Mesenchymal stem cell (in vitro differentiated cells and primary cell): ENCODE results near the gene LBP.

Experiments
- DNase-seq: peaks from one replicate; pipeline ENCODE4 v3.0.0-alpha.2; 2013
- H2AFZ ChIP-seq: one replicate; pipeline ENCODE4 v1.6.1; 2013; ENCODE audit warnings: low read depth, mild to moderate bottlenecking, control low read depth, inconsistent platforms, low read length, moderate library complexity
- H2AK5ac ChIP-seq: 2 replicates; pipeline ENCODE4 v1.6.1; 2013; ENCODE audit warnings: low read length, moderate library complexity, mild to moderate bottlenecking, inconsistent platforms; ENCODE audit not compliant: severe bottlenecking
- H2BK120ac ChIP-seq: one replicate; pipeline ENCODE4 v1.6.1; 2013; ENCODE audit warnings: low read depth, mild to moderate bottlenecking, inconsistent platforms, low read length, moderate library complexity
- H2BK12ac ChIP-seq, 2 experiments: one replicate each; pipeline ENCODE4 v1.6.1; 2013; ENCODE audit warnings: inconsistent platforms in 2 of 2, low read length in 2 of 2, mild to moderate bottlenecking in 2 of 2, moderate library complexity in 2 of 2, control low read depth in 1 of 2
- H2BK15ac ChIP-seq: one replicate; pipeline ENCODE4 v1.6.1; 2013; ENCODE audit warnings: mild to moderate bottlenecking, low read depth, inconsistent platforms; ENCODE audit not compliant: poor library complexity, severe bottlenecking
- H2BK5ac ChIP-seq: 2 replicates; pipeline ENCODE4 v1.6.1; 2013; ENCODE audit warnings: low read depth, mild to moderate bottlenecking, low read length, control low read depth, inconsistent platforms; ENCODE audit not compliant: poor library complexity, severe bottlenecking
- H3K14ac ChIP-seq, 2 experiments: one replicate each; pipeline ENCODE4 v1.6.1; 2013; ENCODE audit warnings: inconsistent platforms in 2 of 2, low read length in 2 of 2, control low read depth in 1 of 2, mild to moderate bottlenecking in 1 of 2, moderate library complexity in 1 of 2
- H3K18ac ChIP-seq, 2 experiments: one replicate each; pipeline ENCODE4 v1.6.1; 2013; ENCODE audit warnings: inconsistent platforms in 2 of 2, low read length in 2 of 2, control low read depth in 1 of 2, low read depth in 1 of 2, mild to moderate bottlenecking in 1 of 2
- H3K23ac ChIP-seq, 2 experiments: one replicate each; pipeline ENCODE4 v1.6.1; 2013; ENCODE audit warnings: inconsistent platforms in 2 of 2, low read length in 2 of 2, mild to moderate bottlenecking in 2 of 2, moderate library complexity in 2 of 2, control low read depth in 1 of 2
- H3K27ac ChIP-seq: 2 replicates; pipeline ENCODE4 v1.5.1; 2013; ENCODE audit warnings: mild to moderate bottlenecking, moderate library complexity, low read length, control low read depth, inconsistent platforms; ENCODE audit not compliant: poor library complexity, severe bottlenecking
- H3K27me3 ChIP-seq, 2 experiments: 2 replicates each; pipeline versions ENCODE4 v1.6.1 to v1.7.0; 2013; ENCODE audit warnings: low read length in 2 of 2, mild to moderate bottlenecking in 2 of 2, moderate library complexity in 2 of 2, control low read depth in 1 of 2, inconsistent platforms in 1 of 2; ENCODE audit not compliant: control insufficient read depth in 1 of 2, insufficient read depth in 1 of 2
- H3K36me3 ChIP-seq, 2 experiments: 2 replicates each; pipeline versions ENCODE4 v1.6.1 to v1.7.0; 2013; ENCODE audit warnings: low read length in 2 of 2, control low read depth in 1 of 2, inconsistent platforms in 1 of 2, low read depth in 1 of 2, mild to moderate bottlenecking in 1 of 2; ENCODE audit not compliant: insufficient read depth in 2 of 2, control insufficient read depth in 1 of 2
- H3K4ac ChIP-seq, 2 experiments: one replicate each; pipeline ENCODE4 v1.6.1; 2013; ENCODE audit warnings: inconsistent platforms in 2 of 2, low read length in 2 of 2, mild to moderate bottlenecking in 2 of 2, moderate library complexity in 2 of 2, control low read depth in 1 of 2, low read depth in 1 of 2
- H3K4me1 ChIP-seq: 2 replicates; pipeline ENCODE4 v1.6.1; 2013; ENCODE audit warnings: low read depth, low read length, control low read depth; ENCODE audit not compliant: control insufficient read depth, insufficient read depth
- H3K4me2 ChIP-seq: 2 replicates; pipeline ENCODE4 v1.6.1; 2013; ENCODE audit warnings: low read length, mild to moderate bottlenecking, inconsistent platforms; ENCODE audit not compliant: poor library complexity, severe bottlenecking
- H3K4me3 ChIP-seq, 2 experiments: 2 replicates each; pipeline versions ENCODE4 v1.5.1 to v1.7.0; 2013; ENCODE audit warnings: low read length in 2 of 2, mild to moderate bottlenecking in 2 of 2, control low read depth in 1 of 2, low read depth in 1 of 2; ENCODE audit not compliant: insufficient read depth in 1 of 2
- H3K79me1 ChIP-seq: replicated peaks from 2 replicates; pipeline ENCODE4 v1.6.1; 2013; ENCODE audit warnings: mild to moderate bottlenecking, control low read depth, low read length, inconsistent platforms; ENCODE audit not compliant: poor library complexity, severe bottlenecking
- H3K9ac ChIP-seq: 2 replicates; pipeline ENCODE4 v1.7.0; 2013; ENCODE audit warnings: mild to moderate bottlenecking, low read length, moderate library complexity
- H3K9me3 ChIP-seq: 2 replicates; pipeline ENCODE4 v1.7.0; 2013; ENCODE audit warnings: mild to moderate bottlenecking, low read length; ENCODE audit not compliant: control insufficient read depth
- H4K8ac ChIP-seq: one replicate; pipeline ENCODE4 v1.6.1; 2013; ENCODE audit warnings: inconsistent platforms, mild to moderate bottlenecking, low read length, moderate library complexity
- H4K91ac ChIP-seq: one replicate; pipeline ENCODE4 v1.6.1; 2013; ENCODE audit warnings: mild to moderate bottlenecking, low read length, inconsistent platforms
- WGBS: methylation state at CpG from one replicate; pipeline ENCODE4 v1.1.7; 2013; ENCODE audit warnings: mixed read lengths; 5-methylcytosine and 5-hydroxymethylcytosine counted together

Gene LBP

DNA sequence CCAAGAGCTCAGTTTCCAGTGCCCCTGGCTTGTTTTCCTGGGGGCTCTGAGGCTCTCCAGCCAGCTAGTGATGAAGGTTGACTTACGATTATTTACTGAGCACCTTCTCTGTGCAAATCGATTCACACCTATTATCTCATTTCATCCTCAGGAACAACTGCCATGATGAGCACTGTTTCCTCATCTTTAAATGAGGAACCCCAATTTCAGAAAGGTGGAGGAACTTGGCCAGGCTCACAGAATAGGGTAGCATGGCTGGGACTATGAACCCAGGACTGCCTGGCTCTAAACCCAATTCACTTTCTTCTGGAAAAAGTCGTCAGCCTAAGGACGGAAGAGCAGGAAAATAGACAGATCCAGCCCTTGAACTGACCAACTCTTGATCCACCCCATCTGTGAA lies 45.8 kb upstream of the LBP start:
- H4K8ac ChIP-seq = no peak overlapping the region
- H3K9me3 ChIP-seq = no peaks in the 10 kb centered on the region
- H3K27me3 ChIP-seq = peaks cover 0 to 70% of the 10 kb centered on the region in 2 experiments
- H3K23ac ChIP-seq = no peak overlapping the region
- peaks cover 3% of the 10 kb centered on the region for H3K4me1 ChIP-seq
- no peak overlapping the region for H3K9ac ChIP-seq
- H3K27ac ChIP-seq = no peak overlapping the region
- H3K4me3 ChIP-seq = no peak overlapping the region
- WGBS = 94% methylated on average over 4 of the region's 4 CpGs
- H4K91ac ChIP-seq = no peak overlapping the region
- H2AFZ ChIP-seq = no peak overlapping the region
- H2BK120ac ChIP-seq = no peak overlapping the region
- H3K4me2 ChIP-seq = no peak overlapping the region
- no peak overlapping the region for H3K4ac ChIP-seq
- H2BK15ac ChIP-seq = no peak overlapping the region
- H3K36me3 ChIP-seq = no peaks in the 10 kb centered on the region
- H3K14ac ChIP-seq = no peak overlapping the region
- H3K79me1 ChIP-seq = no peaks in the 10 kb centered on the region
- no peak overlapping the region for H2BK12ac ChIP-seq
- DNase-seq = no peak
- H2AK5ac ChIP-seq = no peak overlapping the region
- no peak overlapping the region for H3K18ac ChIP-seq
- no peak overlapping the region for H2BK5ac ChIP-seq

DNA sequence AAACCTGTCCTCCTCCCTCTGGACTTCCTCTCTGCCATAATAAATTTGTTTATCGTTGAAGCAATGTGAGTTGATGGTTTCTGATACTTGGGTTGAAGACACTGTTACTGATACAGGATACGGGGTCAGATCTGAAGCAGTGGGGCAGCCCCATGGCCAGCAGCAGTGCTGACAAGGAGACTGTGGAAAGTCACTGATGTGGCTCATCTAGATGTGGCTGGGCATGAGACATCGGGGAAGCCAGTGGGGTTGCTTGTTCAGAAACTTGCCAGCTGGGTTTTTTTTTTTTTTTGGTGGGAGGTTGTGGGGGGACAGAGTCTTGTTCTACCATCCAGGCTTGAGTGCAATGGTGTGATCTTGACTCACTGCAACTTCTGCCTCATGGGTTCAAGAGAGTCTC lies 45.0 kb upstream of the LBP start:
- Histone ChIP-seq H3K4me2 (no peak overlapping the region), H2BK120ac (no peak overlapping the region), H3K27ac (no peak overlapping the region), H3K9me3 (no peaks in the 10 kb centered on the region), H3K18ac (no peak overlapping the region), H3K4me3 (no peak overlapping the region), H2BK15ac (no peak overlapping the region), H3K14ac (no peak overlapping the region), H3K79me1 (no peaks in the 10 kb centered on the region), H3K4ac (no peak overlapping the region), H2AFZ (no peak overlapping the region), H4K8ac (no peak overlapping the region), H2BK12ac (no peak overlapping the region), H3K27me3 (peaks cover 0 to 65% of the 10 kb centered on the region in 2 experiments), H2BK5ac (no peak overlapping the region), H3K9ac (no peak overlapping the region), H3K4me1 (peaks cover 3% of the 10 kb centered on the region), H3K36me3 (no peaks in the 10 kb centered on the region), H4K91ac (no peak overlapping the region), H2AK5ac (no peak overlapping the region), H3K23ac (no peak overlapping the region)
- WGBS = 93% methylated on average over 3 of the region's 3 CpGs
- DNase-seq = no peak

DNA sequence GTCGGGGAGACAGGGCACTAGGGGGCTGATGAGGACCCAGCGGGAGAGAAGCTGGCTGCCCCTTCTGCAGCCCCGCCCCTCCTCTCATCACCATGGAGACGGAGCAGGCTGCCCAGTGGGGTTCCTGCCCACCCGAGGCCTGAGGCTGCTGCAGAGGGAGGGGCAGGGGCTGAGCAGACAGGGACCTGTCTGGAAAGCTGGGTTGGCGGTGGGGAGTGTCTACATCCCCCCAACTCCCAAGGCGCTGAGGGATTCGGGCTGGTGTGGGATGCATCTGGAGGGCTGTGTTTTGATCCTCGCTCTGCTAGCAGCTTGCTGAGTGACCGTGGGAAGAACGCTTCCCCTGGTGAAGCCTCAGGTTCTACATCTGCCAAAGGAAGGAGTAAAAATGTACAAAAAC lies 43.5 kb upstream of the LBP start:
- no peak overlapping the region for H2AK5ac ChIP-seq
- H2BK120ac ChIP-seq = no peak overlapping the region
- no peaks in the 10 kb centered on the region for H3K9me3 ChIP-seq
- no peak overlapping the region for H4K91ac ChIP-seq
- no peak overlapping the region for H2BK12ac ChIP-seq
- no peak overlapping the region for H3K14ac ChIP-seq
- peaks cover 0 to 68% of the 10 kb centered on the region in 2 experiments for H3K27me3 ChIP-seq
- no peak overlapping the region for H2AFZ ChIP-seq
- H3K4me3 ChIP-seq = no peak overlapping the region
- DNase-seq = no peak
- H3K23ac ChIP-seq = no peak overlapping the region
- peaks cover 7% of the 10 kb centered on the region for H3K4me1 ChIP-seq
- no peaks in the 10 kb centered on the region for H3K36me3 ChIP-seq
- 76% methylated on average over 7 of the region's 11 CpGs for WGBS
- no peak overlapping the region for H3K4me2 ChIP-seq
- H3K79me1 ChIP-seq = no peaks in the 10 kb centered on the region
- H3K4ac ChIP-seq = no peak overlapping the region
- H3K18ac ChIP-seq = no peak overlapping the region
- no peak overlapping the region for H3K9ac ChIP-seq
- H2BK15ac ChIP-seq = no peak overlapping the region
- no peak overlapping the region for H2BK5ac ChIP-seq
- H4K8ac ChIP-seq = no peak overlapping the region
- H3K27ac ChIP-seq = no peak overlapping the region

DNA sequence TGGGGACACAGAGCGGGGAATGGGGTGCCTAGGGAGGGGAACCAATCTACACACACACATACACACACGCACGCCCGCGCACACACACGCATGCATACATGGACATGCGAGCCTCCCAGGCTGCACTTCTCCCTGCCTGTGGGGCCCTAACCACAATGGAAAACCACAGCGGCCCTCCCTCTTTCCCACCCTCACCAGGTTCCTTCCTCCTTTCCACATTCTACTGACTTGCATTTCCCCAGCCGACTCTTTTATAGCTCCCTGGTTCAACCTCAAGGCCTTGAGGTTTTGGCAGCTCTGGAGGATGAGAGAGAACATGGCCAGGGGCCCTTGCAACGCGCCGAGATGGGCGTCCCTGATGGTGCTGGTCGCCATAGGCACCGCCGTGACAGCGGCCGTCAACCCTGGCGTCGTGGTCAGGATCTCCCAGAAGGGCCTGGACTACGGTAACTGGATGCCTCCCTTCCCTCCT lies 42.3 kb upstream of the LBP start, which contains the start of gene BPI:
Gene BPI (plus strand): TSS at position 249 of the 472 bp plus-strand sequence. CDS start 68 bp downstream, at position 317.
- WGBS = 82% methylated on average over 21 of the region's 21 CpGs

More for the DNA sequence above, 42.3 kb upstream of the LBP start, which contains the start of gene BPI:
- Histone ChIP-seq H2BK12ac (no peak within 1 kb of the TSS), H3K23ac (no peak within 1 kb of the TSS), H3K18ac (no peak within 1 kb of the TSS), H3K36me3 (no peaks in the 10 kb centered on the region), H3K27ac (no peak within 1 kb of the TSS), H2AK5ac (no peak within 1 kb of the TSS), H2BK5ac (no peak within 1 kb of the TSS), H3K4ac (no peak within 1 kb of the TSS), H3K79me1 (no peaks in the 10 kb centered on the region), H3K27me3 (peaks cover 0 to 68% of the 10 kb centered on the region in 2 experiments), H3K4me1 (peaks cover 7% of the 10 kb centered on the region), H4K8ac (no peak within 1 kb of the TSS), H2BK120ac (no peak within 1 kb of the TSS), H3K9me3 (no peaks in the 10 kb centered on the region), H3K14ac (no peak within 1 kb of the TSS), H3K9ac (no peak within 1 kb of the TSS), H2AFZ (no peak within 1 kb of the TSS), H4K91ac (peak within 1 kb of the TSS; percentile 64), H3K4me2 (no peak within 1 kb of the TSS), H2BK15ac (peak within 1 kb of the TSS; percentile 75), H3K4me3 (no peak within 1 kb of the TSS)
- no peak for DNase-seq
